Measurements from ENCODE around the gene CNTNAP2.

GRCh38 chr7:146889806-146890555 lies 773.4 kb downstream of the CNTNAP2 start:
- TF ChIP-seq CTCF (IDR thresholded peaks at IDR 0.05): no peak
- no peak for TF ChIP-seq POLR2A (IDR thresholded peaks at IDR 0.05)
- TF ChIP-seq POLR2AphosphoS5 (IDR thresholded peaks at IDR 0.05): no peak

All from stomach (tissue), 4 donors.